Activated effector memory CD4-positive, alpha-beta T cell treated with anti-CD3 and anti-CD28 coated beads, Interleukin-2, amount 50 U/mL, for 16 hours (primary cell): ENCODE data around the gene COL5A2.

Experiments used
- DNase-seq: peaks from one replicate; pipeline ENCODE4 v3.0.0-alpha.2; 2020

Gene COL5A2

GRCh38 chr2:188983427-188984064 is 196.0 kb downstream of the COL5A2 start:
- DNase-seq, result no peak
